Coronary artery (tissue), 2 donors: ENCODE measurements around the gene VIPR1.

Source experiments
- DNase-seq: peaks from one replicate; pipeline ENCODE4 v3.0.0-alpha.2; 2017; ENCODE audit warnings: low spot score
- H3K27ac ChIP-seq, 2 donors: fragments of 200-600 bp; sonication (generic); one replicate each; pipeline ENCODE4 v1.5.1; 2016 to 2019
- H3K4me3 ChIP-seq: fragments of 200-600 bp; sonication (generic); 2 replicates; pipeline ENCODE4 v1.5.1; 2016; ENCODE audit warnings: mild to moderate bottlenecking, moderate library complexity
- TF ChIP-seq, protein P1 (sequence below): fragments of 200-600 bp; sonication (generic); IDR thresholded peaks from one replicate; pipeline ENCODE4 v1.5.1; 2019; ENCODE audit warnings: antibody characterized with exemption

The VIPR1 gene

GRCh38 chr3:42472555-42472954, 29.9 kb upstream of the VIPR1 start:
- TF ChIP-seq, protein P1, sequence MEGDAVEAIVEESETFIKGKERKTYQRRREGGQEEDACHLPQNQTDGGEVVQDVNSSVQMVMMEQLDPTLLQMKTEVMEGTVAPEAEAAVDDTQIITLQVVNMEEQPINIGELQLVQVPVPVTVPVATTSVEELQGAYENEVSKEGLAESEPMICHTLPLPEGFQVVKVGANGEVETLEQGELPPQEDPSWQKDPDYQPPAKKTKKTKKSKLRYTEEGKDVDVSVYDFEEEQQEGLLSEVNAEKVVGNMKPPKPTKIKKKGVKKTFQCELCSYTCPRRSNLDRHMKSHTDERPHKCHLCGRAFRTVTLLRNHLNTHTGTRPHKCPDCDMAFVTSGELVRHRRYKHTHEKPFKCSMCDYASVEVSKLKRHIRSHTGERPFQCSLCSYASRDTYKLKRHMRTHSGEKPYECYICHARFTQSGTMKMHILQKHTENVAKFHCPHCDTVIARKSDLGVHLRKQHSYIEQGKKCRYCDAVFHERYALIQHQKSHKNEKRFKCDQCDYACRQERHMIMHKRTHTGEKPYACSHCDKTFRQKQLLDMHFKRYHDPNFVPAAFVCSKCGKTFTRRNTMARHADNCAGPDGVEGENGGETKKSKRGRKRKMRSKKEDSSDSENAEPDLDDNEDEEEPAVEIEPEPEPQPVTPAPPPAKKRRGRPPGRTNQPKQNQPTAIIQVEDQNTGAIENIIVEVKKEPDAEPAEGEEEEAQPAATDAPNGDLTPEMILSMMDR: no peak
- no peak for DNase-seq
- Histone ChIP-seq H3K27ac (no peak overlapping the region), H3K4me3 (no peak overlapping the region)

- DNase-seq: no peak
- TF ChIP-seq, protein P1: no peak
- H3K27ac ChIP-seq: no peak overlapping the region
- no peak overlapping the region for H3K4me3 ChIP-seq
These were observed 29.1 kb upstream of the VIPR1 start for GRCh38 chr3:42473083-42473932.

- H3K4me3 ChIP-seq: no peak overlapping the region
- TF ChIP-seq, protein P1: no peak
These were observed 26.0 kb upstream of the VIPR1 start for GRCh38 chr3:42476225-42477125.

DNA sequence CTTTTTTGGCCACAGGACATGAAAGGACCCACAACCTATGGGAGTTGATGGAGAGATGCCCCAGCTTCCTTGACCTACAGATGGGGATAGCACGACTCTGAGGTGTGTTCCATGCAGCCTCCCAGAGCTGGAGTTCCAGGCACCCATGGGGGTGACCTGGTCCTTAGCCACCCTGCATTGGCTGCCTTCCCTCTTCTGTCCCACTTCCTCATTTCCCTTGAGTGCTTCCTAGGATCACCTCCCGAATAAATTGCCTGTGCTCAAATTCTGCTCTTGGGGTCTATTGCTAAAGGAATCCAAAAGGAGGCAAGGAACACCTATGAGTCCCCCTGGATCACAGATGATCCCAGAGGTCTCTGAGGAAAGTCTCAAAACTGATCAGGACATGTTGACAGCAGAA, 24.7 kb upstream of the VIPR1 start:
- peak; percentile 63 for DNase-seq
- Histone ChIP-seq H3K27ac (no peak overlapping the region), H3K4me3 (no peak overlapping the region)
- TF ChIP-seq, protein P1: no peak

More at GRCh38 chr3:42476225-42477125, 26.0 kb upstream of the VIPR1 start:
- H3K27ac ChIP-seq: peak overlapping the region in 1 of 2 donors; percentile 1
- peak; percentile 69 for DNase-seq

DNA sequence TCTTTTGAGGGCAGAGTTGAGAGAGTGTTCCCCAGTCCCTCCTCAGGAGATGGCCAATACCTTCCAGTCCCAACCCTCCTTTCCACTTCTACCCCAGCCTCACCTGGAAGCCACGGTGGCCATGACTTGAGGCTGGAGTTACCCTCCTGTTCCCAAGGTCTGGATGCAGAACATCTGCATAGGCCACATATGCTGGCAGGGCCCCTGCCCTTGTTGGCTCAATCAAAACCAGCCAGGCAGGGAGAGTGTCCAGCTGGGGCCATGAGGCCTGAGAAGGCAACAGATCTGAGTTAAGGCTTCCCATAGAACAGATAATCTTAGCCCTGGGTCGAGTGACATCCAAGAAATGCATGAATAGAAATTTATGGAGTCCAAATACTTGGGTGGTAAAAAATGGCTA, 23.6 kb upstream of the VIPR1 start:
- TF ChIP-seq, protein P1: no peak
- Histone ChIP-seq H3K4me3 (no peak overlapping the region), H3K27ac (no peak overlapping the region)
- DNase-seq: no peak

GRCh38 chr3:42486814-42487565, 15.5 kb upstream of the VIPR1 start:
- DNase-seq: peak; percentile 38
- Histone ChIP-seq H3K4me3 (no peak overlapping the region), H3K27ac (no peak overlapping the region)
- TF ChIP-seq, protein P1: no peak
